Measurements from ENCODE around the gene CYSTM1.

Gene CYSTM1

GRCh38 chr5:140259500-140259899 is 84.5 kb downstream of the CYSTM1 start:
- ATAC-seq = peak in 1 of 2 donors; percentile 41

- no peak for ATAC-seq
These were observed 85.2 kb downstream of the CYSTM1 start for GRCh38 chr5:140260089-140260656.

GRCh38 chr5:140261403-140262171 is 86.6 kb downstream of the CYSTM1 start:
- ATAC-seq = peak in 1 of 2 donors; percentile 38

GRCh38 chr5:140262221-140262620 is 87.2 kb downstream of the CYSTM1 start:
- no peak for ATAC-seq

- no peak for ATAC-seq
These were observed 87.9 kb downstream of the CYSTM1 start for GRCh38 chr5:140262839-140263238.

- no peak for ATAC-seq
These were observed 90.9 kb downstream of the CYSTM1 start for GRCh38 chr5:140265845-140266244.

GRCh38 chr5:140266471-140267200 is 91.6 kb downstream of the CYSTM1 start:
- ATAC-seq = no peak

- ATAC-seq = no peak
These were observed 92.2 kb downstream of the CYSTM1 start for GRCh38 chr5:140267201-140267540.

- ATAC-seq = no peak
These were observed 92.6 kb downstream of the CYSTM1 start for GRCh38 chr5:140267559-140268018.

GRCh38 chr5:140270008-140270407 is 95.0 kb downstream of the CYSTM1 start:
- no peak for ATAC-seq

- no peak for ATAC-seq
These were observed 98.5 kb downstream of the CYSTM1 start for GRCh38 chr5:140273401-140273877.

GRCh38 chr5:140275837-140276236 is 100.8 kb downstream of the CYSTM1 start:
- no peak for ATAC-seq

- no peak for ATAC-seq
These were observed 107.3 kb downstream of the CYSTM1 start for GRCh38 chr5:140282266-140282665.

GRCh38 chr5:140284013-140284412 is 109.0 kb downstream of the CYSTM1 start:
- ATAC-seq = no peak

GRCh38 chr5:140286424-140286823 is 111.4 kb downstream of the CYSTM1 start:
- no peak for ATAC-seq

GRCh38 chr5:140287801-140288521 is 113.0 kb downstream of the CYSTM1 start:
- ATAC-seq = no peak

GRCh38 chr5:140292212-140293036 is 117.4 kb downstream of the CYSTM1 start:
- ATAC-seq = no peak
